ENCODE measurements around the gene LDHAL6B.

DNA sequence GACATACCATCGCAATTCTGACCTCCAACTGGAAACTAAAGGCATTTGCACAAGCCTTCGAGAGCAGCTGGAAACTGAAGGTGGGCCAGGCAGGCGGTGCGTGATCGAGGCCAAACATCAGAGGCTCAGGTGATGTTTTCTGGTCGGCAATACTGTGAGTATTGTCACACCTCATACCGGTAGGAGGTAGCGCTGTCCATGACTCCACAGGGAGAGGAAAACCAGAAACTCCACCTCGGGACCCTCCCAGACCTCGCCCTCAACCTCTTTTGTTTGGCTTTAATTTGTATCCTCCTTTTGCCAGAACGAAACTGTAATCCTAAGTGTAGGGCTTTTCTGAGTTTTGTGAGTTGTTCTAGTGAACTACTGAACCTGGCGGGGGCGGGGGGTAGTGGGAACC, 43.6 kb downstream of the LDHAL6B start:
- TF ChIP-seq, protein P1, sequence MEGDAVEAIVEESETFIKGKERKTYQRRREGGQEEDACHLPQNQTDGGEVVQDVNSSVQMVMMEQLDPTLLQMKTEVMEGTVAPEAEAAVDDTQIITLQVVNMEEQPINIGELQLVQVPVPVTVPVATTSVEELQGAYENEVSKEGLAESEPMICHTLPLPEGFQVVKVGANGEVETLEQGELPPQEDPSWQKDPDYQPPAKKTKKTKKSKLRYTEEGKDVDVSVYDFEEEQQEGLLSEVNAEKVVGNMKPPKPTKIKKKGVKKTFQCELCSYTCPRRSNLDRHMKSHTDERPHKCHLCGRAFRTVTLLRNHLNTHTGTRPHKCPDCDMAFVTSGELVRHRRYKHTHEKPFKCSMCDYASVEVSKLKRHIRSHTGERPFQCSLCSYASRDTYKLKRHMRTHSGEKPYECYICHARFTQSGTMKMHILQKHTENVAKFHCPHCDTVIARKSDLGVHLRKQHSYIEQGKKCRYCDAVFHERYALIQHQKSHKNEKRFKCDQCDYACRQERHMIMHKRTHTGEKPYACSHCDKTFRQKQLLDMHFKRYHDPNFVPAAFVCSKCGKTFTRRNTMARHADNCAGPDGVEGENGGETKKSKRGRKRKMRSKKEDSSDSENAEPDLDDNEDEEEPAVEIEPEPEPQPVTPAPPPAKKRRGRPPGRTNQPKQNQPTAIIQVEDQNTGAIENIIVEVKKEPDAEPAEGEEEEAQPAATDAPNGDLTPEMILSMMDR (optimal IDR thresholded peaks at IDR 0.05 in 1 of 3, IDR thresholded peaks at IDR 0.05 in 1 of 3, conservative IDR thresholded peaks at IDR 0.05 in 1 of 3; ENCODE audit: extremely low read depth in 1 of 3, insufficient read depth in 2 of 3, low read length in 3 of 3): no peak
- no peak for TF ChIP-seq EZH2 (IDR thresholded peaks at IDR 0.05; ENCODE audit: low read length)

All from keratinocyte (primary cell).